ENCODE measurements around the gene ANAPC5.
"Not testable (repeated sequence)": the region's sequence is repeated elsewhere in the genome, so short reads cannot be mapped to it uniquely, and the experiment has no call there.

Gene ANAPC5

DNA sequence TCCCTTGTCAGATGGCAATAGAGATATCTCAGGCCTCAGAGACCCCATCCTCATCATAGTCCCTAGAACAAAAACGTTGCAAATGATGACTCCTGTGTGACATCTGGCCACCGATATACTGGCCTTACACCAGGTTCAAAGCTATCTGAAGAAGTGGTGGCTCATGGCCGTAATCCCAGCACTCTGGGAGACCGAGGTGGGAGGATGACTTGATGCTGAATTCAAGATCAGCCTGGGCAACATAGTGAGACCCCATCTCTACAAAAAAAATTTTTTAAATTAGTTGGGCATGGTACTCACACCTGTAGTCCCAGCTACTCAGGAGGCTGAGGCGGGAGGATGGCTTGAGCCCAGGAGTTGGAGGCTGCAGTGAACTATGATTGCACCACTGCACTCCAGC lies 68.8 kb downstream of the ANAPC5 start:
- no peak for DNase-seq

DNA sequence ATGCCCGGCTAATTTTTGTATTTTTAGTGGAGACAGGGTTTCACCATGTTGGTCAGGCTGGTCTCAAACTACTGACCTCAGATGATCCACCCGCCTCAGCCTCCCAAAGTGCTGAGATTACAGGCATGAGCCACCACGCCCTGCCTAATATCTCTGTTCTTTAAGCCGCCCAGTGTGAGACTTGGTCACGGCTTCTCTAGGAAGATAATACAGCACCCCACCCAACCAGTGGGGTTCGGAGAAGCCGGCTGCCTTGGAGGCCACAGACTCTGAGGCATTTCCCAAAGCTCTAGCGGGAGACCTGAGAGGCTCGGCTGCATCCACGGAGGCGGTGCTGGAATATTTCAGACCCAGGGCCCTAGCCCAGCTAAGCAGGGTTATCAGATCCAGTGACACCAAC lies 69.3 kb downstream of the ANAPC5 start:
- not testable (repeated sequence) for DNase-seq

DNA sequence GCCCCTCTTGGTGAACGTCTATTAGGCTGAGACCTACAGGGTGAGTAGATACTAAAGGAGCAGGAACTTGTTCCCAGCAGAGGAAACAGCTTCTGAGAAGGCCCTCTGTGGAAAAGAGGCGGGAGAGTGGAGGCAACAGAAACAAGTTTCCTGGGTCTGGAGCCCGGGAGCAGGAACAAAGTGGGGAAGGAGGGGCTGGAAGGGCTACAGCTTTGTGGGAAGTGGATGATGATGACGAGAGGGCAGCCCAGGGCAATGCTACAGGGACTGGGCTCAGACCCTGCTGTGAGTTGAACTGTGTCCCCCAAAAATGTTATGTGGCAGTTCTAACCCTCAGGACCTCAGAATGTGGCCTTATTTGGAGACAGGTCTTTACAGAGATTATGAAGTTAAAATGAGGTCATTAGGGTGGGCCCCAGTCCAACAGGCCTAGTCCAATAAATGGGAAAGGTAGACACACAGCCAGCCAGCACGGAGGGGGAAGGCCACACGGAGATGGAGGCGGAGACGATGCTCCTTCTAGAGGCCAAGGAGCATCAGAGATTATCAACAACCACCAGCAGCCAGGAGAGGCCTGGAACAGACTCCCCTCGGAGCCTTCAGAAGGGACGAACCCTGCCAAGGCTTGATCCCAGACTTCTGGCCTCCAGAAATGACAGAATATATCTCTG lies 70.0 kb downstream of the ANAPC5 start:
- no peak for DNase-seq

DNA sequence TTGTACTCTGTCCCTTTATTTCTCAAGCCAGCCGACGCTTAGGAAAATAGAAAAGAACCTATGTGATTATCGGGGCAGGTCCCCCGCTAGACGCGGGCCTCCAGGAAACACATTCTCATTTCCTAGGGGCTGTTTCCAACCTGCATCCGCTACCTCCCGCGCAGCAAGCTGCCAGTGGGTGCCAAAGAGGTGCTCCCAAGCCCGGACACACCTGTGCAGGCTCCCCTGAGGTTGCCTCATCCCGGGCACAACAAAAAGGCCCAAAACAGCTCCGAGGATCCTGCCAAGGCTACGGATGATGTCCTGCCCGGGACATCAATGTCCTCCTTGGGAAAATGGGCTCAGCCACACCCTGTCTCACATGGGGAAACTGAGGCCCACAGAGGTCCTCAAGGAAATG lies 71.1 kb downstream of the ANAPC5 start:
- DNase-seq, result not testable (repeated sequence)

DNA sequence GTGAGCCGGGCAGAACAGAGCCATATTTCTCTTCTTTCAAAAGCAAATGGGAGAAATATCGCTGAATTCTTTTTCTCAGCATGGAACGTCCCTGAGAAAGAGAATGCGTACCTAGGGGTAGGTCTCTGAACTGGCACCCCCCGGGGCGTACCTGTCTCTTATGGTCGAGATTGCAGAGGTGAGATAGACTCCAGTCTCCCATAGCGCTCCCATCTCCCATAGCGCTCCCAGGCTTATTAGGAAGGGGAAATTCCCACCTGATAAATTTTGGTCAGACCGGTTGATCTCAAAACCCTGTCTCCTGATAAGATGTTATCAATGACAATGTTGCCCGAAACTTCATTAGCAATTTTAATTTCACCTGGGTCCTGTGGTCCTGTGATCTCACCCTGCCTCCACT lies 71.7 kb downstream of the ANAPC5 start:
- not testable (repeated sequence) for DNase-seq

DNA sequence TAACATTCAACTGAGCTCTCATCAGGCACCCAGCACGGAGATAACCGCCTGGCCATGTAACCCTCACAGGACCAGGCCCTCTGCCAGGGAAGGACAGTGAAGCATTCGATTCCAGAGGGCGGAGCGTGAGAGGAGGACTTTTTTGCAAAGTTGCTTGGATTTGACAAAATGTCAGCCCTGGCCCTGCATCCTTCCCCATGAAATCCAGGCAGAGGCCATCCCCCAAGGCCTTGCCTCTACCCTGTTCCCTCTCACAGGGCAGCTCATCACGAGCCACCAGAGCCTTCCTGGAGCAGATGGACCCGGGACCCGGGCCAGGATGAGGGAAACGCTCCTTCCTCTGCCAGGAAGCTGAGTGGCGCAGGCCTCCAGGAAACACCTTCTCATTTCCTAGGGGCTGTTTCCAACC lies 72.7 kb downstream of the ANAPC5 start:
- DNase-seq, result no peak

DNA sequence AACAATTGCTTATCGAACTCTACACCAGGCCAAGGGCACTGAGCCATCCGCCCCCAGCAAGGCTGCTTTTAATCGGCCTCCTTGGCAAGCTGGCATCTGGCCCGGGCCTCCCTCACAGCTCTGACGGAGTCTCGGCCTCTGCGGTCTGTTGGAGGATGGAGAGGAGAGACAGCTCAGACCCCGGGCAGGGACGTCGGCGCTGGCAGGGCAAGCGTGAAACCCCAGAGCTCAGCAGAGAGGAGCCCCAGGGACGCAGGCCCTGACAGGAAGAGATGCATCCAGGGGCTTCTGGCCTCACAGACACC lies 73.2 kb downstream of the ANAPC5 start:
- no peak for DNase-seq

DNA sequence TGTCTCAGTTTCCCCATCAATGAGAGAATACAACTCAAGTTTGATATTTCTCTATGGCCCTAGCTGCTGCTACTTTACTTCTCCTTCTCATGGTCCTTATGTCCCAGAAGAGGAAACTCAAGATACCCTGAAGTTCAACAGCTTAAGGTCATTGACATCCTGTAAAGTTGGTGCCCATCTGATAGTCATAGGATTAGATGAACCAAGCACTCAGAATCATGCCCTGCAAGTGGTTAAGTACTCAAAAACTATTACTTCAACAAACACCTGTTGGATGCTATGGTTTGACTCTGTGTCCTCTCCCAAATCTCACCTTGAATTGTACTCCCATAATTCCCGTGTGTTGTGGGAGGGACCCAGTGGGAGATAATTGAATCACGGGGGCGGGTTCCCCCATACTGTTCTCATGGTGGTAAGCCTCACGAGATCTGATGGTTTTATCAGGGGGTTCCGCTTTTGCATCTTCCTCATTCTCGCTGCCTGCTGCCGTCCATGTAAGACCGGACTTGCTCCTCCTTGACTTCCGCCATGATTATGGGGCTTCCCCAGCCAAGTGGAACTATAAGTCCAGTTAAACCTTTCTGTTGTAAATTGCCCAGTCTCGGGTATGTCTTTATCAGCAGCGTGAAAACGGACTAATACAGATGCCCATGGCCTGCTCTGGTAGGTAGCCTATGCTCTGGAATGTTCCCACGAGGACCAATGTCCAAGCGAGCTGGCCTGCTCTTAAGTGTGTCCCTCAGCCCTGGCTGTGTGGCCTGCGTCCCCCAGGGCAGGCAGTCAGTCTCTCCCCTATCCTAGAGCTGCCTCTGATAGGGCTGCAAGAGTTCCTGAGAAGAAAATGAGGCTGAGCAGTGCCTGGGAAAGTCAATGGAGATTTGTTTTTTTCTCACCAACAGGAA lies 73.8 kb downstream of the ANAPC5 start:
- DNase-seq, result no peak

DNA sequence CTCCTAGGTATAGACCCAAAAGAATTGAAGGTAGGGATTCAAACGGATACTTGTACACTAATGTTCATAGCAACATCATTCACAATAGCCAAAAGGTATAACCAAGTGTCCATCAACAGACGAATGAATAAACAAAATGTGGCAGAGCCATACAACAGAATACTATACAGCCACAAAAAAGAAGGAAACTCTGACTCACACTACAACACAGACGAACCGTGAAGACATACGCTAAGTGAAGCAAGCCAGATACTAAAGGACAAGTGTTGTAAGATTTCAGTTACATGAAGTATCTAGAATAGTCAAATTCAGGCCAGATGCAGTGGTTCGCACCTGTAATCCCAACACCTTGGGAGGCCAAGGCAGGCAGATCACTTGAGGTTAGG lies 74.8 kb downstream of the ANAPC5 start:
- DNase-seq, result no peak

DNA sequence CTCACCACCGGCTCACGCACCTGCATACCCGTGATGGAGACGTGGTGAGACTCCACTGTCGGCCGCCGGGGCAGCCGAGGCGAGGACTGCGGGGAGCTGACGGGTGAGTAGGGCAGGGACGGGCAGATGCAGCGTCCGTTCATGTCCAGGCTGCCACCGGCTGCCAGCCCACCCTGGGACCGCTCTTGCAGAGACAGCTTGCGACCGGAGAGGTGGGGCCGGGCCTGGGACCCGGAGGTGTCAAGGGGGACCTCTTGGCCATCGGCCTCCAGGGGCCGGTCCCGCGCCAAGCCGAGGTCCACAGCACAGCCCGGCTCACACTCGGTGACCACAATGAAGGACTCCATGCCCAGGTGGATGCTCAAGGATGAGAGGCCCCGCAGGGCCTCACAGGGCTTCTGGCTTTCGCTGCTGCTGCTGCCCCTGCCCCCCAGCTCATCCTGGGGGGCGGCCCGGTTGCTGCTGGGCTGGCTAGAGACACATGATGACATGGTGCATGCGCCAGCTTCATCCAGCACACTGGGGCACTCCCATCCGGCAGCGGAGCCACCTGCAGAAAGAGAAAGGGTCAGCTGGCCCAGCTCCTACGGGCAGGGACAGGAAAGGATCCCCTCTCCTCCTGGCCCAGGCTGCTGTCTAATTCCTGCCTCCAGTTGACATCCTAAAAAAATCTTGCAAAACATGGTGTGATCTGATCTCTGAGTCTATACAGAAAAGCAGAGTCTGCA lies 78.0 kb downstream of the ANAPC5 start:
- no peak for DNase-seq

DNA sequence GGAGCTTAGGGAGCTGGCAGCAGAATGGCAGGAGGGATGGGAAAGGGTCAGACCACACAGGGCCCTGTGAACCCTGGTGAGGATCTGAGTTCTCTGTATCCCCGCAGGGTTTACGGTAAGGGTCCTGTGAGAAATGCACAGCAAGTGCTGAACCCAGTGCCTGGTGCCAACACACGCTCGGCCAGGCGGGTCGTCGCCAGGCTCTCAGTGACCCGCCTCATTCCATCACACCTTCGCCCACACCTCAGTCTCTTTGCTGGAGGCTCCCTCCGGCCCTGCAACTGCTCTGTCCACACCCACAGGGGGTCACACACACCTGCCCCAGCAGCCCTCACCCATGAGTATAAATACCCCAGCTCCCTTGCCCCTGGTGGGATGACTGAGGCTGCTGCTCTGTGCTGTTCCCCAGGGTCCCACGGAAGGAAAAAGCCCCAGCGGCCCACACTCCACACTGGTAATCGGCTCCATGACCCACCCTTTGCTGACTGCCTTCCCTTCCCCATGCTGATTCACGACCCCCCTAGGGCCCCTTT lies 78.8 kb downstream of the ANAPC5 start:
- DNase-seq, result no peak

DNA sequence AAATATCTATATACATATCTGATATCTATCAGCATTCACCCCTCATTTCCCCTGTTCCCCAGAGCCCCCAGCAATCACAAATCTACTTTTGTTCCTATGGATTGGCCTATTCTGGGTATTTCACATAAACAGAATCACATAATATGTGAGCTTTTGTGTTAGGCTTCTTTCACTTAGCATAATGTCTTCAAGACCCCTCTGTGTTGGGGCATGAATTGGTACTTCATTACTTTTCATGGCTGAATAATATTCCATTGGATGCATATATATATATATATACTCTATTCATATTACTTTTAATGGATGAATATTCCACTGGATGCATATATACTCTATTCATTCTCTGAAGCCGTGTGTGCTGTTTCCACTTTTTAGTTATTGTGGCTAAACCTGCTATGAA lies 84.4 kb downstream of the ANAPC5 start:
- DNase-seq, result no peak

DNA sequence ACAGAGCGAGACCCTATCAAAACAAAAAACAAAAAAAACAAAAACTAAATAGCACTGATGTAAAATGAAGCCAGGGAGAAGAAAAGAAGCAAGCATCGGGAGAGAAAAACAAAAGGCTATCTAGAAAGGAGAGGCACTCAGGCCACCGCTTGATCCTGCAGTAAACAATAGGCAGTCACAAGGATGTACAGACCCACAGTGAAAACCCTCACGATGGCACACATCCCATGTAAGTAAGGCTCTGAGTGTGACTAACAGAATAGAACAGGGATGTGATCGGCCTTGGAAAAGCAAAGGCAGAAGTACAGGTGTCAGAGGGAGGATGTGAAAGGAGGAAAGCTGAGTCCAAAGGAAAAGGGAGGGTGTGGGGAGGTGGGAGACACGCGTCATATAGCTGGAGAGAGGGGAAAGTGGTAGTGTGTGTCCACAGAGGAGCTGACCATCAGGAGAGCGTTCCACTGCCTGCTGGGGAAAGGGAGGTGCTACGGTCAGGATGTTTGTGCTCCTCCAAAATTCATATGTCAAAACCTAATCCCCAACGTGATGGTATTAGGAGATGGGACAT lies 87.2 kb downstream of the ANAPC5 start:
- DNase-seq, result no peak

DNA sequence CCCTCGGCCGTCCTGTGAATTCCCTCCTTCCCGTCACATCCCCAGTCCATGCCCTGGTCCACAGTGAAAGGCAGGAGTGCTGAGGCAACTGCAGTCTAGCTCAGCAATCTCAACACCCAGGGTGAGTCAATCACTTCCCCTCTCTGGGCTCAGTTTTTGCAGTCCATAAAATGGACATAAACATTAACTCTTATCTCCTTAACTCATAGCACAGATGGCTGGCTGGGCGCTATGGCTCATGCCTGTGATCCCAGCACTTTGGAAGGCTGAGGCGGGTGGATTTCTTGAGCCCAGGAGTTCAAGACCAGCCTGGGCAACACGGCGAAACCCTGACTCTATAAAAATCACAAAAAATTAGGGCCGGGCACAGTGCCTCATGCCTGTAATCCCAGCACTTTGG lies 88.1 kb downstream of the ANAPC5 start:
- DNase-seq, result no peak

DNA sequence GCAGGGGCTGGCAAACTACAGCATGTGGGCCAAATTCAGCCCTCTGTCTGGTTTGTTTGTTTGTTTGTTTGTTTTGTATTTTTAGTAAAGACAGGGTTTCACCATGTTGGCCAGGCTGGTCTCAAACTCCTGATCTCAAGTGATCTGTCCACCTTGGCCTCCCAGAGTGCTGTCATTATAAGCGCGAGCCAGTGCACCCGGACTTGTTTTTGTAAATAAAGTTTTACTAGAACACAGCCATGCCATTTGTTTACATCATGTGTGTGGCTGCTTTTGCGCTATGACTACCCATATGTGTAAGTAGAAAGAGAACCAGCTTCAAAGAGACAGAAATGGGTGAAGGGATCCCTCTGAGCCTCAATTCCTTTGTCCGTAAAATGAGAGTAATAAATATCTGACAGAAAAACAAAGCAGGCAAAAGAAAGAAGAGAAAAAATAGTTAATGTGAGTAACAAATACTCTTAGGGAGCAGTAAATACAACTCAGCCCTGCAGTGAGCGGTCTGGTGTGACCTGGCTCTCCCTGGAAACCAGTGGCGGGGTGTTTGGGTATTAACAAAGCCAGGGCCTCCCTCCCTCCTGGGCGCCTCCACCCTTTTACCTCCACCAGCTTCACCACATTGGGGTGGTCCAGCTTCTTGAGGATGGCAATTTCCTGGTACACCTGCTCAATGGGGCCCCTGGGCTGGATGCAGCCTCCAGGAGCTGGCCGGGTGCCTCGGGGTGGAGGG lies 88.8 kb downstream of the ANAPC5 start:
- no peak for DNase-seq

DNA sequence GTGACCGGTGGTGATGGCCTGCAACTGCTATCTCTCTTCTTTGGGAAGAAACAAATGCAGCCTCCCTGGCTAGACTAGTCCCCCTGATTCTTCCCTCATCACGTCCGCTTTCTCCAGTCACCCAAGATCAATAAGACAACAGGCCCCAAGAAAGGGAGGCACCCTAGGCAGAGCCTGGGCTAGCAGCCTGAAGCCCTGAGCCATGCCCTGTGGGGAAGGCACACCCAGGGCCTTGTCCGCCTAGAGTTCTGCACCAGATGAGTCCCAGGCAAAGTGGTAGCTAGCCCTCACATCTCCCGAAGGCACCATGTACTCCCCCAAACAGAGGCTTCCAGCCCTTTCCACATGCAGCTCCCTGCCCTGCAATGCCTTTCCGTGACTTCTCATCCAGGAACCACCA lies 90.8 kb downstream of the ANAPC5 start:
- DNase-seq, result no peak

DNA sequence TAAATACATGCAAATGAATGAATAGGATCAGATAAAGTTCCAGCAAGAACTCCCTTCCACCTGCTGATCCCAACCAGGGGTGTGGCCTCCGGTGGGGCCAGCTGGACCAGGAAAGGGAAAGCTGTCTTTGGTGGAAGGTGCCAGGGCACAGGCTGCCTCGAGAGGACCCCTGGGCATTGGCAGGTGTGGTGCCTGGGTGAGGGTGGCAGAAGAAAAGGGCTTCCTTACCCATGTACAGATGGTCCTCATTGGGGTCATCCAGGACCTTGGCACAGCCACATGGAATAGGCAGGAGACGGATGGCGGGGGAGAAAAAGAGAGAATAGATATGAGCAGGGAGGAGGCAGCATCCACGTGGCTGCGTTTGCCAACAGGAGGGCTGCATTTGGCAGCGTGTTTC lies 92.1 kb downstream of the ANAPC5 start:
- no peak for DNase-seq

DNA sequence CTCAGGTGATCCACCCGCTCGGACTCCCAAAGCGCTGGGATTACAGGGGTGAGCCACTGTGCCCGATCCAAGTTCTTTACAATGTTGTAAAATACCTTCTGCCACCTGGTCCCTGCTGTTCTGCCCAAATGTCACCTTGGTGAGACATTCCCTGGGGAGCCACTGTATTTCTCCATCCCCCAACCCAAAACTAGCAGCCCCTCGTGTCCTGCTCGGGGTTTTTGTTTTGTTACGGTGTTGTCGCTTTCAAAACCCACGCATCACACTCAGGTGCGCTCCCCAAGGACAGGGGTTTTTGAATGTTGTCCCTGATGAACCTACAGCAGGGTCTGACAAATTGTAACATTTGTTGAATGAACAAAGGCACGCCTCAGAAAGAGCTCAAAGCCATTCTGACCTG lies 93.1 kb downstream of the ANAPC5 start:
- DNase-seq, result no peak
